Activated T-helper 1 cell treated with anti-CD3 and anti-CD28 coated beads, Interleukin-2, amount 50 U/mL, for 16 hours (primary cell): ENCODE results near the gene PTGER2.

Experiments
- DNase-seq, 2 donors: peaks; one replicate each; pipeline ENCODE4 v3.0.0-alpha.2; 2020; ENCODE audit warnings: low read depth in 1 of 2, low spot score in 1 of 2

The PTGER2 gene

DNA sequence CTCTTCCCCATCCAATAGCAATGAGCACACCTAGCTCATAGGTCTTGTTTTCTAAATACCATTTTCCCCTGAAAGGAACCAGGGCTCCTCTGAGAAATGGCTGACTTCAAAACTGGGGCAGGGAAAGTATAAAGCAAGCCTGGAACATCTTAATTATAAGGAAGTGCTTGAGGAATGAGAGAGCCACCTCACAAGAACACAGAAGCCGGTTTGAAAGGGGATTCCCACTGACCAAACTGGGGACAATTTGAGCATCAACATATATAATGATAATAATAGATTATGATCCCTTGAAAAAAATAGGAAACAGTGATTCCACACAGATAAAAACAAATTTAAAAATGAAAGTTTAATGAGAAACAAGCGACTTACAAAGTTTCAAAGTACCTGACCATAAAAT, 22.1 kb downstream of the PTGER2 start:
- DNase-seq, result no peak

DNA sequence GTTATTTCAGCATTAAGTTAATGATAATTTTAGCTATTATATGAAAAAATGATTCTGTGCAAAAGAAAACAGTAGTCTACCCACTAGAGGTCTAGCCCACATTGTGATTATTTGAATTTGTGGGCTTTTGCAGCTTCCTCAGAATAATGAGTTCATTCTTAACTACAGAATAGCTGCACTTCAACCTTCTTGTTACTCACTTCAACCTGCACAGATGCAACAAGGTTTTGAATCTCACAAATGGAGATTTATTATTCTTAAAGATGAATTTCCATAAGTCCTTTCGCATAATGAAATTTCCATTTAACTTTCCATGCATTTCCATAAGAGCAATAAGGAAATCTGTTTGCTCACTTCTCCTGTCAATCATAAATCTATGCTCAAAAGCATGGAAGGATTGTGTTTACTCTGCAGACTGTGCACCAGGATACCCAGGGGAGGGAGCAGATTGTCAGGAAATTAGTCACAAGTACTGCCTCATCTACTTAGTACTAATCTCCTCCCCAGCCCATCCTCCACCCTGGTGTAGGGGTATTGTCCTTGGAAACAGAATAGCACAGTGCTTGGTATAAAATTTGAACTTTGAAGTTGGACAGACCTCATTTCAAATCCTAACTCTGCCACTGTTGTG, 24.1 kb downstream of the PTGER2 start:
- DNase-seq, result no peak

DNA sequence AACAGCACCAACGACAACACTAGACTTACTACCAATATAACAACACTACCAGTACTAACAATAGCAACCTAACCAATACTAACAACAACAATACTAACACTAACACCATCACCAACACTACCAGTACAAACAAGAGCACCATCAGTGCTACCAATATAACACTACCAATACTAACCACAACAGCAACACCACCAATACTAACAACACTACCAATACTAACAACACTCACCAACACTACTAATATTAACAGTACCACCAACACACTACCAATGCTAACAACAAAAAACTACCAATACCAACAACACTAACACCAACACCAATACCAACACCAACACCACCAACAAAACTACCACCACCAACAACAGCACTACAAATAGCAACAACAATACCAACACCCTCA, 25.1 kb downstream of the PTGER2 start:
- no peak for DNase-seq

DNA sequence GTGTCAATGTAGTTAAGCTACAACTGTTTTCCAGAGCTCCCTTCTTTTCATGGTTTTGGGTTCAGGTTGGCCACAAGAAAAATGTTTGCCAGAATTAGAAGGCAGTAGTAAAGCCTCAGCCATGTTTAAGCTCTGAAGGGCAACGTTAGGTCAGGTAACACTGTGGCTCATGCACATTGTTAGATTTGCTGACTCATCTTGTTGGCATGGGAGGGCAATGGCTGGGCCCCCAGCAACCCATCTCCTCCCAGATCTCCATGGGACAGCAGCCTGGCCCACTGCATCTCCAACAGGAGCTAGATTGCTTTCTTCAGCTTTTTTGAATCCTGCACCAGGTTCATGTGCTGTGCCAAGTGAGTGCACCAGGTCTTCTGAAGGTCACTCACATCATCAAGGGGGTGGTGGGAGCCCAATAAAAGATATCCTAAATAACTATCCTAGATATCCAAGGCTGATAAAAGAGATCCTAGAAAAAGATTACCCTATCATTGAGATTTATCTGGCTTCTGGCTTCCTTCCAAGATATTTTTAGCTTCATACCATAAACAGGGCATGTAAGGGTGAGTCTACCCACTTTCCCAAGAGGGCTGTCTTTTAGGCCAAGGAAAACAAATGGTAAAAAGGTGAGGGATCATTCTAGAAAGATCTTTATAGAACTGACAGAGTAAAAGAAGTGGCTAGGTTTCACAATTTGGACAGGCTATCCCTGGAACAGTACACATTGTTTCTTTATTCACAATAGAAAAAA, 28.9 kb downstream of the PTGER2 start:
- DNase-seq, result no peak

DNA sequence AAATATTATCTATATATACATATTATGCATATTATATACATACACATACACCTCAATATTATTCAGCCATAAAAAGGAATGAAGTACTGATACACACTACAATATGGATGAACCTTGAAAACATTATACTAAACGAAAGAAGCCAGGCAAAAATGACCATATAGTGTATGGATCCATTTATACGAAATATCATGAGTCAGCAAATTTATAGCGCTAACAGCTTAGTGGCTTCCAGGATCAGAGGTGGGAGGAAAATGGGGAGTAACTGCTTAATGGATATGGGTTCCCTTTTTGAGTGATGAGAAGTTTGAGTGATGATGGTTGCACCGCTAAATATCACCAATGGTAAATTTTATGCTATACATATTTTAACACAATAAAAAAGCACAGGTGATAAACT, 32.7 kb downstream of the PTGER2 start:
- no peak for DNase-seq

DNA sequence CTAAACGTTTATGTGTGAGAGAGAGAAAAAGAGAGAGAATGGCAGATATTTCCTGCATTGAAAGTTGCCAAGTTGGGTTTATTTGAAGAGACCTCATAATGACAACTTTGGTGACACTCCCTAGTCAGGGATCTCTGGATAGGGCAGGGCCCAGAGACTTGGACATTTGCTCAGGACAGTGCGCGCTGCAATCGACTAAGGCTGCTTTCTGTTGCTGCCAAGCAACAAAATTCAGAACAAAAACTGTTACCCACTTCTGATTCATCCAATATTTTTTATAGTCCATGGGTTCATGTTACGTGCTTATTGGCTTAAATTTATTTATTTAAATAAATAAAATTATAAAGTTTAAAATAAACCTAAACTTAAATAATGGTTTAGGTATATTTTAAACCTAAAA, 34.2 kb downstream of the PTGER2 start:
- no peak for DNase-seq

DNA sequence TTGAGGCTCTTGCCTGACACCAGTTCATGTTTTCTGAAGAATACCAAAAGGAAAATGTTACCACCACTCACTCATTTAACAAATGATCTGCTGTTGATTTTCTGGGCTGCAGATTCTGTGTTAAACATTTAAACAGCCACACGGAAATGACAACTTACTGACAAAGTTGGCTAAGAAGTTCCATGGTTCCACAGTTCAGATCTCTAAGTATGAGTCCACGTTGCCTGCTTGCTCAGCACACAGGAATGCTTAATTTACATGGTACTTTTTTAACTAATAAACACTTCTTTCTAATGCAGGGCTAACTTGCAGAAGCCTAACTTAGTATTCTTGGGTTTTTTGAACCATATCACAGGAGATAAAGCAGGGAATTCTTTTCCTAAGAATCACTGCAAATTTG, 34.7 kb downstream of the PTGER2 start:
- no peak for DNase-seq

DNA sequence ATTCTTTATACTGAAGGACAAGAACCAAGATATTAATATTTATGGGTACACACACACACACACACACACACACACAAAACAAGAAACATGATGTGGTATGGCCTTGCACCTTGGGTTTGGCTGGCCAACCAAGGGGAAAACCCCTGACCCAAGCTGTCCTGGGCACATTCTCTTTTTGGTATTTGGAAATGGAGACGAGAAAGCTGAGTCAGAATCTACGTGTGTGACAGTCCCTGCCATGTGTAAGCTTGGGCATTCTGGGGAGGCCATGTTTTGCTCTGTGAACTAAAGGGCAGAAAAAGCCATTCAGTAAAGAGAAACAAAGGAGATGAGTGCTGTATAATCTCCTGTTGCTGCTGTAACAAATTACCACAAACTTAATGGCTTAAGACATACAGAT, 35.6 kb downstream of the PTGER2 start:
- DNase-seq, result no peak

DNA sequence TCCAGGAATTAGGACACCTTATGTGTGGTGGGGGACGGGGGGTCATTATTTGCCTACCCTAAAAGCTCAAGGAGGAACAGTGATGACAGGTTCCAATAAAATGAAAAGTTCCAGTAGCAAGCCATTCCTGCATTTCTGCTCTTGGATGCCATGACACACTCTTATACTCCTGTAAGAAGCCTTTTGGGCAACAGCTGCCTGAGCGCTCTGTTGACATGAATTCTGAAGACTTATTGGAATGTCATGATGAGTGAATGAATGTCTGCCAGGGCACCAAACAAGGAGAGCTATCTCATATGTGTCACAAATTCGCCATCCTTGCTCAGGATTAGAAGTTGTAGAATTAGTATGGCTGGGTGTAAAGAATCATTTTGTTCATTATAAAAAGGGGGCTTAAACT, 36.3 kb downstream of the PTGER2 start:
- no peak for DNase-seq

DNA sequence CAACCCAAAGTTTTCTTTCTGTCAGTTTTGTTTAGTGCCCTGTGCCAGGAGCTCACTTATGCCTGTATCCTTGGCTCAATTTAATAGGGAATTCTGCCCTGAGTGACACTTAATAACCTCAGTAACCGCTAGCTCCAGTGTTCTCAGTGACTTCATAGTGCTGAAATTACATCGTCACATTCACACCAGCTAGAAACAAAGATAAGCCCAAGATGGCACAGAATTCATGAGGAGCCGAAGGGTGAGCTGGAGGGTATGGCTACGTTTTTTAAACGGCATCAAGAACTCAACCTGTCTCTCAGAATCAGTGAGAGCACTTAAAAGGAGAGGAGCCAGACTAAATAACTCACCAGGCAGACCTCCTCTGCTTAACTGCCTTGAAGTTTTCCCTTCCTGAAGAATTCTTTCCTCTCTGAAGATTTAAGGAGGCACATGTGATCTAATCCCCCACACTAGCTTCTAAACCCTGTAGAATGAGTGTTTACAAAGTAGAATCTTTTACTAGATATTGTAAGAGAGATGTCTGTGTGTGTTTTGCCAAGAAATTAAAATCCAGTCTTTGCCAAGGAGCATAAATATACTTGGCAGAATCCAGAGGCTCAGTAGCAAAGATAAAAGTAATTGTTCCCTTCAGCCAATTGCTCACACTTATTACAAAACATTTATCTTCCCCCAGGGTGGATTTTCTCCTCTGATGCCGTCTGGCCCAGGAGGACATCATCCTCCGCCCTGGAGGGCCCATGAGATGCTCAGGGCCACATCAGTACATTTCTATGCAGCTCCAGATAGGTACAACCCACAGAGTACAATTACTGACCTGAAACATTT, 37.3 kb downstream of the PTGER2 start:
- no peak for DNase-seq

DNA sequence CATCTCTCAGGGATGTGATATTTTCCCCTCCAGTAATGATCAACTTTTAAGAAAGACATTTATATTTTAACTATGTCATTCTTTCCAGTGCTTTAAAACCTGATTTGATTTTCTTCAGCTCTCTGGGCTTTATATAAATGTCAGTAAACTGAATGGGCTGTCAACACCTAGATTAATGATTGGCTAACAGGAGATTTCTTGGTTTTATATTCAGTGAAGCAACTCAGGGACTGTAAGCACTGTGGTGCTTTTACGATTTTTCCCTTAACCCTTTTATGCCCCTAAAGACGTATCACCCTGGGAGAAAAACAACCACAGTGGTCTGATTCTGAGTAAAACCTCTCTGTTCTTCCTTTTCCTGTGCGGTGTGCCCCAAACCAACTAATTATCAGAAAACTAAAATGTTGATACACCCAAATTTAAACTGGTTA, 38.0 kb downstream of the PTGER2 start:
- DNase-seq, result no peak

DNA sequence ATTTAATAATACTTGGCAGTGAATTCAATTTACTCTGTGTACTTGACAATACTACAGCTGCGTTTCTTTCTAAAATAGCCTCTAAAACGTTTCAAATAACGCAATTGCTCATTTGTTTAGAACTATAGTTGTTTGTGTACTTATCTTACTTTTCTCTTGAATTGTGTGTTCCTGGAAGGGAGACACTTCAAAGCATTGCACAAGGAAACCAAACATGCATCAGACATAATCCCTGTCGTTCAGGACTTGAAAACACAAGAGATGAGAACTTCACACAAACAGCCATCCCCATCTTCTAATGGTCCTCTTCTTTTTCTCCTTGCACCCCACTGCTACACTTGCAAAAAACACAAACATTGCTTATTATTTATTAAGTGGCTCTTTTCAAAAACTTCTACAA, 38.5 kb downstream of the PTGER2 start:
- DNase-seq, result no peak

DNA sequence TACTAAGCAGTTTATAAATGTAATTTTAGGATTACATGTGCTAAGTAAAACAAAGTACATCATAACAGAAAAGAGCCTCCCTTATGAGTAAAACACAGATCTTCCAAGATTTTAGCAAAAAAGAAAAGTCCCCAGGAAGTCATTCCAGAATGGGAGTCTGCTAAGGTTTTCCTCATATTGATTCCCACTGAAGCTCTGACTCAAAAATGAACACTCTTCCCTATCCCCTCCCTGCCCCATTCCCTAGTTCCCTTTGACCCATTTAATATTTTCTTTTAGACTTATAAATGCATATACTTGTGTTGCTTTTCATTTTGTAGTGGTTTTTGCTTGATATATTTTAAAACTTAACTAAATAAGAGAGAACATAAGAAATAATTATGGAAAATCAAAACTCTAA, 40.1 kb downstream of the PTGER2 start:
- no peak for DNase-seq

DNA sequence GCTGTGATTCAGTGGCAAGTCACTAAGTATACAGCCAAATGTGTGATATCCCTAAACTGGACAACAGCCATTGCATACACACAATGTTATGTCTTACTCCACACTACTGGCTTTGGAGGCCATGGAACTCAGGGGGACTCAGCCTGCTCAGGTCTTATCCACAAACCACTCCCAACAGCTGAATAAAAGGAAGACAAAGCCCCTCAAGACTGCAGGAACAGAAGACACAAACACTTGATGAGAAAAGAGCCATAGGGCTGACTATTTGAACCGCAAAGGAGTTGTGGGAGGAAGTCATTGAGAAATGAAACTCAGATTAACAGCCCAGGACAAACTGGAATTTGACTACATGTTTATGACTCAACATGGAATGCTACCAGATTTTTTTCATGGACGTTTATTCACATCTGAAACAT, 40.9 kb downstream of the PTGER2 start:
- DNase-seq, result no peak

DNA sequence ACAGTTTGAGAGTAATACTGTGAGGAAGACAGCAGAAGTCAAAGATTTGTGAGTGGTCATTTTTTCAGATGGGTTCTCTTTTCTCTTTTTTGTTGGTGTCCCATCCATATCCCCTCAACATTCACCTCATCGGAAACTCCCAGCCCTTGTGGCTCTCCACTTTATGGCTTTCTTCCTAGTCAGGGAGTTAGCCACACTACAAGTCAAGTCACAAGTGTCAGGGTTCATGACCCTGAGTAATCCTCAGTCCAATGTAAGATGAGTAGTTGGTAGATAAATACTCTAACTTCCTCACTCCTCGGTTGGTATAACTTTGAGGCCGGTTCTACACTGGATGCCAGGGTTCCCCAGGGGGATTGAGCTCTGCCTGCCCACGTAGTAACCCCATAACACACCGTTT, 41.4 kb downstream of the PTGER2 start:
- no peak for DNase-seq

DNA sequence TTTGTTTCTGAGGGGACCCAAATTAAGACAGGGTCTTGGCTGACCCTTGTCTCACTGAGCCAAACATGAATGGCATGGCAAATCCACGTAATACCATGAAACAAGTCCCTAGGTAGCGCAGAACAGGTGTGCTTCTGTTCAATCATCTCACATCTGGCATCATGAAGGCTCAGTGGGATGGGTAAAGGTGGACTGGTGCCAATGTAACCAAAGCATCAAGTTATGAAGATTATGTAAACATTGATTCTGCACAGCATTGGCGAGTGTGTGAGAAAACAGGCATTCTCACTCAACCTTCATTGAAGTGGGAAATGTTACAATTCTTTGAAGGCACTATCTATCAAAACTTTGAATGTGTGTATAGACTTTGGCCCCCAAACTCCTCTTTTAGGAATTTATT, 41.9 kb downstream of the PTGER2 start:
- no peak for DNase-seq

DNA sequence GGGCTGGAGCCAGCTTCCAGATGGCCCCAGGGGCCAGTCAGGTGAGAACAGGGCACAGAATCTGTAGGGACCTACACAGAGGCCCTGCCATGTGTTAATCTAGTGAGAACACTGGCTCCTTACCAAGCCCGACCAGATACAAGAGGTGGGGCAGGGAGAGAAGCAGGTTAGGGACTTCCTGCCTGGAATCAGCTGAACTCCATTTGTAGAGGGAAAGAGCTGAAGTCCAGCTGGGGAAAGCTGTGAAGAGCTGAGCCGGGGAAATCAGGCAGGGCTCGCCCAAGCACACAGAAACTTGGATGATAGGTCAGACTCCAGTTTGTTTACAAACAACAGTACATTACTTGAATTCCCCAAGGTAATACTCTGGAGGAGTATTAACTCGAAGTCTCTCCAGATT, 46.7 kb downstream of the PTGER2 start:
- no peak for DNase-seq

DNA sequence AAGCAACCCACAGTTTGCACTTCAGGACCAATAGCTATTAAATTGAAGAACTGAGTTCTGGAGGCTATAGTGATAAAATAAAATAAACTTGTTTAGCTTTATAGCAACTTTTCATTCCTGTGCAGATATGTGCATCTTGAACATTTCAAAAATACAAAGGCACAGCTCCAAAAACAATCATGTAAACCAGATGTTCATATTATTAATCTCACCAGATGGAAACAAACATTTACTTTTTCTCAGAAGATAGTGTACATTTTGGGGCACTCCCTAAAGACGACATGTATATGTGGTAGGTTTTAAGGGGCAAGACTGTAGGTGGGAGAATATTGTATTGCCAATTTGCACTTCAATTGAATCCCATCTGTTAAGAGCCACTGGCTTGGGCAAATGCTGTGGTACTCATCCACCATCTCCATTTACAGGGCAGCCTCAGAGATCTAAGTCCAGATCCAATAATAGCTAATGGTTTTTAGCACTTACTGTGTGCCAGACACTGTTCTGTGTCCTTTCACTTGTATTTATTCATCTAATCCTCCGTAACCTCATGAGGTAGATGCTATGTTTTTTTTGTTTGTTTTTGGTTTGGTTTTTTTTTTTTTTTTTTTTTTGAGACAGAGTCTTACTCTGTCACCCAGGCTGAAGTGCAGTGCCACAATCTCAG, 49.1 kb downstream of the PTGER2 start:
- DNase-seq, result no peak

DNA sequence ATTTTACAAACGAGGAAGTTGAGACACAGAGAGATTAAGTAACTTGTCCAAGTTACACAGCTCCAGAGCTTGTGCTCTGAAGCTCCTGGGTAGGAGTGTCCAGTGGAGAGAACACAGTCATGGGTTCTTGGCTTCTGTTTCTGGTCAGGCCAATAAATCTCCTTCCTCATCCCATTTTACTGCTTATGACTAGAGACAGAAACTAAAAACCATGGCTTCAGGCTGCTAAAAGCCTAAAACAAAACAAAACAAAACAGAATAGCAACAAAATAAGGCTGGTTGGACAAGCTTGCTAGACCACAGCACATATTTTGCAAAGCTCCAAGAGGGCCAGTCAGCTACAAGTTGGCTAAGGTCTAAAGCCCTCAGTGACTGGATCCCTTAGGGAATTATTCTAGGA, 49.8 kb downstream of the PTGER2 start:
- no peak for DNase-seq

DNA sequence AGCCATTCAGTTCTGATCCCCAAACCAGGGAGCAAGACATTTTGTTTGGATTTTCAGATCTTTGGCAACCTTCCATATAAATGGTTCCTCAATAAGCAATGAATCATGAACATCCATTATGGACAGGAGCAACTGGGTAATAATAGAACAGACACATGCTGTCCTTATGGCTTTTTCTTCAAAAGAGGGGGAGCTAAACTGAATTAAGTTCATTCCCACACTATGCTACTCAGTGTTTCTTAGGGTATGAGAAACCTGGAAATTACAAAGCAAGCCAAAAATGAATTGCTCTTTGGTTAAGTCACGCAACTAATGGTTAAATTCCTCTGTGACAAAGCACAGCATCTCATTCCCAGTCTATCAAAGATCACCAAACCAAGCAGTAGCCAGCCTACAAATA, 51.0 kb downstream of the PTGER2 start:
- no peak for DNase-seq

DNA sequence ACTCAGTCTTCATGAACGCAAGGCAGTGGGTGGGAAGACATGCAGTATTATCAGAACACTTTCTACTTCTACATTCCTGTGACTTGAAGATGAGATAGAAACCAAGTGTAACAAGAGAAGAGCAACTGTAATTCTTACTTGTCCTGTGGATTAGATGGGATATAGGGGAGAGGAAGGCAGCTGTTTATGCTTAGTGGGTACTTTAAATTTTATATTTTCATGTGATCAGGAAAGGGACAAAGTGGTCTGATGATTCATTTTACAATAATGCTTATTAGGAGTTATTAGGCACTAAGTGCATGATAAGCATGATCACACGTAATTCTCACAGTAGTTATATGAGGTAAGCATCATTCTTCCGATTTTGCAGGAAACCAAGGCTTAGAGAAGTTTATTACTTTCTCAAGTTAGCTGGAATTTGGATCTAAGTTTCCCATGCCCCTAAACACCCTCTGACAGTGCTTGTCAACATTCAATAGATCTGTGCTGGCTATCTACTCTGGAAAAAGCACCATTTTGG, 52.7 kb downstream of the PTGER2 start:
- no peak for DNase-seq
